SHP77 treated with DMSO at 0.1 percent for 48 hours (cell line): ENCODE measurements around the gene FGD6.
"Not testable (repeated sequence)": the region's sequence is repeated elsewhere in the genome, so short reads cannot be mapped to it uniquely, and the experiment has no call there.

Experiments
- DNase-seq: peaks from one replicate; lab custom pipeline; 2025; lab: John Stamatoyannopoulos, UW

The FGD6 gene

DNA sequence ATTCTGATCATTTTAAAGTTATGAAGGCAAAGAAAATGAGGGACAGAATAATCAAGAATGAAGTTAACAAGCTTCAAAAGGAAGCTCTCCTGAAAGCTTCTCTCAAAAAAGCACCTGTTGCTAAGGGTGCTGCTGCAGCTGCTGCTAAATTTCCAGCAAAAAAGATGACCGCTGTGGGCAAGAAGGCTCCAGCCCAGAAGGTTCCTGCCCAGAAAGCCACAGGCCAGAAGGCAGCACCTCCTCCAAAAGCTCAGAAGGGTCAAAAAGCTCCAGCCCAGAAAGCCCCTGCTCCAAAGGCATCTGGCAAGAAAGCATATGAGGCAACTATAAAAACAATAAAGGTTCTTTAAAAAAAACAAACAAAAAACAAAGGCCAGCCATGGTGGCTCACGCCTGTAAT lies 91.2 kb downstream of the FGD6 start:
- no peak for DNase-seq

DNA sequence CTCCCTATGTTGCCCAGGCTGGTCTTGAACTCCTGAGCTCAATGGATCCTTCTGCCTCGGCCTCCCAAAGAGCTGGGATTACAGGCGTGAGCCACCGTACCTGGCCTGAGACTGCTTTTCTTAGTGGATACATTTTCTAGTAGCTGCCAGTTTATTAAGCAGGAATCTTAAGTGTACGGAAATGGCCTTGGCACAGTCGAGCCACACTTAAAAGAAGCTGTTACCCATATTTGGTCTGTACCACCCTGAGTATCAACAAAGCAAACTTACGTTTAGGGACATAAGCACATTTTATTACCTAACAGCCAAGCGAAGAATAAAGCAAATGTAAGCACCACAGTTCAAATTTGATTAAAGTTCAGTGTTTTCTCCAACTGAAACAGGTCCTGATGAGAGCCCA lies 93.2 kb downstream of the FGD6 start:
- no peak for DNase-seq

DNA sequence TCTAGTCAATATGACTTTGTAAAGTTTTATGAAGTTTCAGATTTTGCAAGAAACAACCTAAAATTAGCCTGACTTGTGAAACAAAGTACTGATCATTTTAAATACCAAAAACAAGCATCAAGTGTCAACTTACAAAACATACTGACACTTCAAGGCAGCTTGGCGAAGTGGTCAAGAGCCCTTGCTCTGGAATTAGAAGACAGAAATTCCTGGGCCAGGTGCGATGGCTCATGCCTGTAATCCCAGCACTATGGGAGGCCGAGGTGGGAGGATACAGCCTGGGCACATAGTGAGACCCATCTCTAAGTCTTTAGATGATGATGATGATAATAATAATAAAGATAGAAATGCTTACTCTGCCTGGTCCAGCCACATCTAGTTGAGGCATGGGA lies 98.5 kb downstream of the FGD6 start:
- no peak for DNase-seq

DNA sequence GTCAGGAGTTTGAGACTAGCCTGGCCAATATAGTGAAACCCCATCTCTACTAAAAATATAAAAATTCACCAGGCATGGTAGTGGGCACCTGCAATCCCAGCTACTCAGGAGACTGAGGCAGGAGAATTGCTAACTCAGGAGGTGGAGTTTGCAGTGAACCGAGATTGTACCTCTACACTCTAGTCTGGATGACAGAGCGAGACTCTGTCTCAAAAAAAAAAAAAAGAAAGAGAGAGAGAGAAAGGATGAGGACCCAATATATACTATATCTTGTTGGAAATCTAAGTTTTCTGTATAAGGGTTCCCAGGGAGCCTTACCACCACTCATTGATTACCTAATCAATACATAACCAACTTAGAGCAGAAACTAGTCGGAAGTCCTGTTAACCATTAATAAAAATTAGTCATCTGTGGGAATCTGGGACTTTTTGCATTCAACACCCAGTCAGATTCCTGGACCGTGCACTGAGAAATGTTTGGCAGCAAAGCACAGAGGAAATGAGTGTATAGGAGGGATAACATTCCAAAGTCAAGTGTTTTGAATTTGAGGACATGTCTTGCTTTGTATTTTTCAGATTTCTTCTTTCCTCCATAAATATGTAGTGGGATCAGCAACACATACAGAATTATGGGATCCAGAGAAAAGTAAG lies 99.0 kb downstream of the FGD6 start:
- no peak for DNase-seq

DNA sequence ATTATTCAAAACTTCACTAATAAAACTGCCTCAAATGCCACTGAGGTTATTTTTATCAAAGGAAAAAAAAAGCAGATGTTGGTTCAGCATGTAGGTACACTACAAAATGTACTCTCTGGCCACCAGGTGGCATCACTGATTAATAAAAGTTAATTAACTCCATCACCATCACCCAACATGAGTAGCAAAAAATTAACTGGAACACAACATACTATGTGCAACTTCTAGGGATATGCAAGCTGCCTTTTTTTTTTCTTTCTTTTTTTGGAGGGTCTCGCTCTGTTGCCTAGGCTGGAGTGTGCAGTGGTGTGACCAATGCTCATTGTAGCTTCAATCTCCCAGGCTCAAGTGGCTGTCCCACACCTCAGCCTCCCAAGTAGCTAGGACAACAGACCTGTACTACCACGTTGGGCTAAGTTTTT lies 100.1 kb downstream of the FGD6 start:
- DNase-seq, result peak; percentile 2

DNA sequence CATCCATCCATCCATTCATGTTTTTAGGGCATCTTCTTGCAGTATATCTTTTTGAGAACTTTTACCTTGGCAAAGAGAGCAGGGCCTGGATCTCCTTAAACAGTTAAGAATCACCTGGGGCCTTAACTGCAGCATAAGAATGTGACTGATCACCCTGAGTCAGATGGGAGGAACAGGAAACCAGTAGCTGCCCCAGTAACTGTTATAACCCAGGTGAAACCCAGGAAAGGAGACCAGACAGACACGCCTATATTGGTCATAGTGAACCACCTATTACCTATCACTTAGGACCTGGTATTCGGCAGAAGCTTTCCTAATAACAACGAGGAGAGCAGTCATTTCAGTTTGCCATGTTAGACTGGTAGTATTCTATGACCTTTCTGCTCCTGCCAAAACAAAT lies 100.5 kb downstream of the FGD6 start:
- DNase-seq, result no peak

DNA sequence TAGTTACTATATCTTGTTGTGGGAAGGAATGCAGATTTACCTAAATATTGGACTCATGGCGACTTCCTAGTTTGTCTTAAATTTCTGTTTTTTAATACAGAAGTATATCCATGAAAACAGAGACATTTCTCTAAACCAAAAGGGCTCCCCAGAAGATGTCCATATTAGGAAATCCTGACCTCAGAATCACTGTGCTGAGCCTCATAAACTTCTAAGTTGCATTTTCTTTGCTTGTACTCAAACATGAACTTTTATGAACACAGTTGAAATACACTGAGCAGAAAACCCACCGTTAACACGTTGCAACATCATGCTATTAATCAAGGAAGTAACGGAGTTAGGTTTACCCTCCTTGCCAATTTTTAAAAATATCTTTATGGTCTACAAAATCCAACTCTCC lies 100.9 kb downstream of the FGD6 start:
- DNase-seq, result no peak

DNA sequence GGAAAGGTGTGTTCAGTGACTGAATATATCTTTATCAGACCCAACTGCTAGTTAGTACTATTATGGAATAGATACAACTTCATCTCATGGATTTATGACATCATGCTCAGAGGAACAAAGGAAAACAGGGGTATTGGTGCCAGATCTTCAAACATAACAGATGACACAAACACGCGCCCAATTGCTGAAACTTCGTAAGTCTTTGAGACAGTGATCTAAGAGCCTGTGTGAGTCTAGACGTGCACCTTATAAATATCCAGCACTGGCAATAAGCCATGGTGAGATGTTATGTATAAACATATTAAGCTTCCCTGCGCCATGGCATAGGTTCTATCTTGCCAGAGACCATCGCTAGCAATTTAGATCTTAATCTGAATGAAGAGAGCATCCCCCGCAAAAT lies 101.6 kb downstream of the FGD6 start:
- no peak for DNase-seq

DNA sequence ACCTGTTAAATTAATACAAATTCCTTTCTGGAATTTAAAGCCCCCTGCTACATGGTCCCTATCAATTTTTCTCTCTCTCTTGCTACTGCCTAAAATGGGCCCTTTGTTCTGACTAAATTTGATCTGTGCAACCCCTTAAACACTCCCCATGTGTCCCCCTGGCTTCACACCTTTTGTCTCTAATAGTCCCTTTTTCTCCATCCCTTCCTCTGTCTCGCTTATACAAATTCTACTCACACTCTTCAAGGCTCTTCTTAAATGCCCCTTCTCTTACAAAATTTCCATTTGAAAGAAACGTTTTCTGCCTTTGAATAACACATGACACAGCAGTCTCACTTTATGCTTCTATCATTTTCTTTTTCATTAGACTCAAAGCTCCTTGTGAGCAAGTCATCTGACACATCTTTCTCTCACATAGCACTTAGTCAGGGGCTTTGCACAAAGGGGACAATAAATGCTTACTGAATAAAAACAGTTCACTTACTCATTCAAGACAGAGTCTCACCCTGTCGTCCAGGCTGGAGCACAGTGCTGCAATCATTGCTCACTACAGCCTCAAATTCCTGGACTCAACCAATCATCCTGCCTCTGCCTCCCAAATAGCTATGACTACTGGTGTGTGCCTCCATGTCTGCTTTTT lies 102.4 kb downstream of the FGD6 start:
- no peak for DNase-seq

DNA sequence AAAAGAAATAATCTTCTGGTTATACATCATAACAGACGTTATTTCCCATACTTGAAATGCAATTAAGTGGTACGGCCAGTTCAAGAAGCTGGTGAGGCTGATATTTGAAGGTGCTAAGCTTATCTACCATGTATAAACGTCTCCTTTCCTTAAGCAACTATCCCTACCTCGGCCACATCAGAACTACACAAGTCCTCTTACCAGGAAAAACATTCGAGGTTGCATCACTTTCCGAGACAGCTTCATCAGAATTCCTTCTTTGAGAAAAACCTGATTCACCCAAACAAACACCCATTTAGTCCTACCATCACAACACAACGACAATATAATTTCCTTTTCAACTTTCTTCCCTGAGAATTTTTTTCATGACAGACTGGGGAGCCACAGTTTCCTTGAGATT lies 109.9 kb downstream of the FGD6 start:
- DNase-seq, result no peak

DNA sequence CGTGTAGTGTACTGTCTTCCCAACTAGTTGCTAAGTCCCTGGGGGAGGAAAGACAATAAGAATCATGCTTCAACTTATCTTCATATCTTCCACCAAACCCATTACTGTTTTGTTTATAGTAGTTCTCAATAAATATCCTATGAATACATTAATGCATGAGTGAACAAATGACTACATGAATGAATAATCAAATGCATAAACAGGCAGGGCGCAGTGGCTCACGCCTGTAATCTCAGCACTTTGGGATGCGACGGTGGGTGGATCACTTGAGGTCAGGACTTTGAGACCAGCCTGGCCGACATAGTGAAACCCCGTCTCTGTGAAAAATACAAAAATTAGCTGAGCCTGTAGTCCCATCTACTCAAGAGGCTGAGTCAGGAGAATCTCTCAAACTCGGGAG lies 111.7 kb downstream of the FGD6 start:
- no peak for DNase-seq

DNA sequence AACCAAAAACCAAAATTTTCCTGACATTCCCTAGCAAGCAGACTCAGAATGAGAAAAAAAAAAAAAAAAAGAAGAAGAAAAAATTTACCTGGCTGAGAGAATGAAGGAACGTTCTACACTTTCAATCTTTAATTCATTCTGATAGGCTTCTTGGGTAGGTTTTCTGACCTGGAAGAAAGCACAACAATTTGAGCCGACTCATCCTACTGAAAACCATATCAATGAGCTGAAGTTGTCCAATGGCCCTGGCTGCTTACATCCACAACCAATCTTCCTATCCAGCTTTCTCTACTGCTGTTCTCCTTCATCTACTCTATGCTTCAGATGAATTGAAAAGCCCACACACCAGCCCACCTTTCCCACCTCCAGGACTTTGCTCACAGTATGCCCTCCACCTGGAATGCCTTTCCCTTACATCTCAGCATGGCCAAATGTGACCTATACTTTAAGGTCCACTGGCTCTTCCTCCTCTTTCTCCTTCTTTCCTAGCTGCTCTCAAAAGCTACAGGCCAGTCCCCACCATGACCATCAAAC lies 112.3 kb downstream of the FGD6 start:
- no peak for DNase-seq

DNA sequence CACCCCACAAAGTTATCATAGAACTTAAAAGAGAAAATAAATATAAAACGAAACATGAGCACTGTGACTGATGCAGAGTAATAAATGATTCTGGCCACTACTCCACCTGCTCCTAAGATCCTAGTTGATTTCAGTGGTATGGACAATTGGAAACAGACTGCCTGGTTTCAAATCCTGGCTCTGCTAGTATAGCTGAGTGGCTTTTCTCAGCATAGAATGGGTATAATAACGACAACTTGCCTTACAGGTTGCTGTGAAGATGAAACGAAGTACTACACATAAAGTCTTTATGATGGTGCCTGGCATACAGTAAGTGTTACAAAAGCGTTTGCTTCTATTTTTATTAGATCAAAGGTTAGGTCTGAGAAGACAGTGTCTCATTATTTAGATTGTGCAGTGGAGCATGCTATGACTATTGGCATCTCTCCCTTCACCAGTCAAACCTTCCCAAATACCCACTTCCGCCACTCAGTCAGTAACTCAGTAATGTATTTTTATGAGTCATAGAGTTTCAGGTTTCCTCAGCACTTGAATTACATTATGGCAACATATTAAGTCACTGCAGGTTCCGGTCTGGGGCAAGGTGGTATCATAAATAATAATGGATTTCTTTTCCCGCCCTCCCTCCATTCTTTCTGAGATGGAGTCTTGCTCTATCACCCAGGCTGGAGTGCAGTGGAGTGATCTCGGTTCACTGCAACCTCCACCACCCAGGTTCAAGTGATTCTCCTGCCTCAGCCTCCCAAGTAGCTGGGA lies 114.2 kb downstream of the FGD6 start:
- DNase-seq, result peak; percentile 88

DNA sequence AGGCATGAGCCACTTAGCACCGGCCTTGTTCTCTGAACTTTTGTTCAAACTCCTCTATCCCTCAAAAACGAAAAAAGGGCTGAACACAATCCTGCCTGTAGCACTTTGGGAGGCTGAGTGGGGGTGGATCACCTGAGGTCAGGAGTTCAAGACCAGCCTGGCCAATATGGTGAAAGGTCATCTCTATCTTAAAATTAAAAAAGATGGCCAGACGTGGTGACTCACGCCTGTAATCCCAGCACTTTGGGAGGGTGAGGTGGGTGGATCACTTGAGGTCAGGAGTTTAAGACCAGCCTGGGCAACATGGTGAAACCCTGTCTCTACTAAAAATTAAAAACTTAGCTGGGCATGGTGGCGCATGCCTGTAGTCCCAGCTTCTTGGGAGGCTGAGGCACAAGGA lies 115.3 kb downstream of the FGD6 start:
- DNase-seq, result not testable (repeated sequence)

DNA sequence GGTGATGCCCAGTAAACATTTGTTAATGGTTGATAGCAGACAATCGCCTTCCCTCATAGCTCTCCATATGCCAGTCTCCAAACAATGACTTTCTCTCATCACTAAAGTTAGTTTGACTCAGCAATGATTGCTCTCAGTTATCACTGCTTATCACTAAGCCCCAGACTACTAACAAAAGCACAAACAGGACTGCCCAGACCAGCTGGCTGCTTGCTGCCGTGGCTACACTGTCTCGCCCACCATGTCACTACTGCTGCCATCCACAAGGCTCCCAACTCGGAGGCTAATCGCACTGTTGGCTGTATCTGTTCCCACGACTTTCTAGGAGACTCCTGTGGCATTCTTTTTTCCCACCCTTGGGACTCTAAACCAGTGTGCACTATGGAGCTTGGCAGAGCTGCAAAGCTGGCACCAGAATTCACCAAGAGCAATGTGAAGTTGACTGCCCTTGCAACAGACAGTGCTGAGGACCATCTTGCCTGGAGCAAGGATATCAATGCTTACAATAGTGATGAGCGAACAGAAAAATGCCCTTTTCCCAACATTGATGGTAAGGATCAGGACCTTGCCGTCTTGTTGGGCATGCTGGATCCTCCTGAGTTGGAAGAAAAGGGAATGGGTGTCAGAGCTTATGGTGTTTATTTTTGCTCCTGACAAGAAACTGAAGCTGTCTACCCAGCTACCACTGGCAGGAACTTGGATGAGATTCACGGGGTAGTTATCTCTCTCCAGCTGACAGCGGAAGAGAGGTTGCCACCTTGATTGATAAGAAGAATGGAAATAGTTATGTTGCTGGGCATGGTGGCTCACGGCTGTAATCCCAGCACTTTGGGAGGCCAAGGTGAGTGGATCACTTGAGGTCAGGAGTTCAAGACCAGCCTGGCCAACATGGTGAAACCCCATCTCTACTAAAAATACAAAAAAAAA lies 116.7 kb downstream of the FGD6 start:
- DNase-seq, result no peak

DNA sequence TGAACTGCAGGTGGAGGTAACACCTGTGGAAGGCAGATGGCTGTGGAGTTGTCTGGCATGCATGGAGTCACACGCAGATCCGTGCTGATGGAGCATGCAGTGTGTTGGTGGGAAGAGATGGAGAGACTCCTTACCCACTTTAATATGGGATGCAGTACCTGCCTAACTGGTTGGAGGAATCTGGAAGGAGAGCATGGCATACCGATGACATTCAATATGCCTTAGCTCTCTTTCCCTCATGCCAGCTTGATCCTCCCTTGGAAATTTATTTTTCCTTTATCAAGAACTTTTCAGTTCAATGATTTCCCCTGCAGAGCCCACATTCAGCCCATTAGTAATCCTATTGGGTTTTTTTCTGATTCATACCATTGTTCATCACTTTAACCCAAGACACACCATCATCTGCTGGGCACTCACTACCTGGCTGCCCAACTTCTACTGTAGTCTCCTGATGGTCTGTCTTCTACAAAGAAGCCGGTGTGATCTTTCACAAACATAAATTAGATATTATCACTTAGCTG lies 117.9 kb downstream of the FGD6 start:
- DNase-seq, result no peak

DNA sequence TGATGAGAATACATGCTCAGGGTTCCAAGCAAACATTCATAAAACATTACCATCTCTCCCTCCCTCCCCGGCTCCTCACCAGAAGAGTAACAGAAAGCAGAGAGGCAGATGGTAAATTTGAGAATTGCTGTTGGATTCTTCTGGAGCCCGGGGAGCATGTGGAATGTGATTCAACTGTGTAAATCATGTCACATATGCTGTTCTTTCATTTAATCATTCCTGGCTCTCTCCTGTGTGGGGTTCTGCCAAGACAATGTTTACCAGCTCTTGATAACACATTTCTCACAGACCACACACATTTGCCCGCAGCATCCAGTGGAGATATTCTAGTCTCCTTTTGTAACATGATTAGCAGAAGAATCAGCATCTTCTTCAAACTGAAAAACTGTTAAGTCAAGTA lies 120.4 kb downstream of the FGD6 start:
- DNase-seq, result no peak

DNA sequence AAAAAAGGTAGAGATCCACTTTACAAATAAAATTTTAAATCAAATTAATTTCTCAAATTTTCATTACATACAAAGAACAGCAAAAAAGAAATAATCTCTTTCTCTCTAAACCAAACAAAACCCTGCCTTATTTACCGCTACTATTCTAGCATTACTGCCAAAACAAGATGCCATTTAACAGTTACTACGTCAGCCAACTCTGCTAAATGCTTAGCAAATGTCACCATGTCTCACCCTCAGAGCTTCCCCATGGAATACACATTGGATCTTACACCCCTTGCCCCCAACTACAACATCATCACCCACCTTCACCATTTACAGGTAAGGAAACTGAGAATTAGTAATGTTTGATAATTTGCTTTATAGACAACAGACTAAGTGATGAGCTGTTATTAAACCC lies 120.9 kb downstream of the FGD6 start:
- no peak for DNase-seq

DNA sequence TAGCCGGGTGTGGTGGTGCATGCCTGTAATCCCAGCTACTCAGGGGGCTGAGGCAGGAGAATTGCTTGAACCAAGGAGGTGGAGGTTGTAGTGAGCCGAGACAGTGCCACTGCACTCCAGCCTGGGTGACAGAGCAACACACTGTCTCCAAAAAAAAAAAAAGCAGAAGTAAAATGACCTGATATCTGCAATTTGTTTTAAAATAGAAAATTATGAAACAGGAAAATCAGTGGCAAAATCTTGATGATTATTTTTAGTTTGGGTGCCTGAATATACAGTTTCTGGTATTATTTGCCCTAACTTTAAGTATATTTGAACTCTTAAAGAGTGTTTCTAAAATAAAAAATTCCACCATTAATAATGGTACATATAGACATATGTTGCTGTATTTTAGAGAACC lies 121.4 kb downstream of the FGD6 start:
- not testable (repeated sequence) for DNase-seq

DNA sequence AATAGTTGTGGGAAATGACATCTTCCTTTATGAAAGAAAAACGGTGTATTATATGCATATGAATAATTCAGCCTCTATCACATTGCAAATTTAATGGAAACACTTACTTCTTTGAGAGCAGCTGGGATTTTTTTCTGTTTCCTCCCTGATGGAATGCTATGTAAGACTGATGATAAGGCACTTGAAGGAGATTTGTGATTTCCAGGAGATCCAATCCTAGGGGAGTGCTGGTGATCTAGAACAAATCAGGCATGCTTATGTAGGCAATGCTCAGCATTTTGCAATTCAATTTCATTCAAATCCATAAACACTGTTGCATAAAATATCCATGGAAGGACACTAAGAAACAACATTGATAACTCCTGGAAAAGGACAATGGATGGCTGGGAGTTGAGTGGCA lies 127.8 kb downstream of the FGD6 start:
- DNase-seq, result no peak

DNA sequence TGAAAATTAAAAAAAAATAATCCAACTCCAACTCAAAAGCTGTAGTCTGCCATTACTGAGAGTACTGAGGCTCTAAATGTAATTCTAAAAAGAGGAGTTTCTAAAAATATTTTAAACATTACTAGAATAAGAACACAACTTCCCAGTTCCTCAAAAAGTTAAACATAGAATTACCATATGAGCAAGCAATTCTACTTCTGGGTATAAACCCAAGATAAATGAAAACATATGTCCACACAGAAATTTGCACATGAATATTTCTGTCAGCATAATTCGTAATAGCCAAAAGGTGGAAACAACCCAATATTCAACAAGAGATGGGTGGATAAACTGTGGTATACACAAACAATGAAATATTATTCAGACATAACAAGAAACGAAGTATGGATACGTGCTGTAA lies 128.9 kb downstream of the FGD6 start:
- no peak for DNase-seq

DNA sequence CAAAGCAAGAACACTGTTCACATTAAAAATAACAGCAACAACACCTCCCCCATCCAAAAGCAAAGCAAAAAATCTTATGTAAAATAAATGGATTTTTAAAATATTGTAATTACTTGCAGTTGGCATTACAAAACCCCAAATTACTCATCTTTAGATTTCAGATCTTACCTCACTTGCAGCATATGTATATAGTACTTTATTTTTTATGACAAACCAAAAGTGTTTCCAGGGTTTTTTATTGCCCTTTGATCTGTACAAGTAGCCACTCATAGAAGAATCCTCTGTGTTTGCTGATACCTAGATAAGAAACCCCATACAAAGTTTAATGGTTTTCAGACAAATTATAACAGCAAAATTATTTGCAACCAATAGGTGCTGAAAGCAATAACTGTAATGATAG lies 131.7 kb downstream of the FGD6 start:
- DNase-seq, result no peak
